Kidney (tissue), 14 donors: ENCODE measurements around the gene DNAJB2. TPM values are rescaled to one million over a fixed set of nuclear protein-coding genes. Genes with fewer than 3 reads are reported as not detected.
"Not testable (repeated sequence)": the region's sequence is repeated elsewhere in the genome, so short reads cannot be mapped to it uniquely, and the experiment has no call there.

Source experiments
- DNase-seq, 5 donors: peaks; one replicate each; pipeline ENCODE4 v3.0.0-alpha.2; 2013 to 2020
- FAIRE-seq: peaks from 2 replicates; lab custom pipeline; 2012; peaks lifted over from hg19 to GRCh38; lab: Jason Lieb, UNC
- H3K27ac ChIP-seq, 2 donors: one replicate each; pipeline ENCODE4 v1.7.0; 2013; ENCODE audit warnings: low read depth in 2 of 2, low read length in 2 of 2, inconsistent platforms in 1 of 2
- H3K27me3 ChIP-seq: one replicate; pipeline ENCODE4 v1.7.1; 2013; ENCODE audit warnings: low read length, inconsistent platforms; ENCODE audit not compliant: control insufficient read depth, insufficient read depth
- H3K36me3 ChIP-seq, 3 donors: one replicate each; pipeline versions ENCODE4 v1.7.0 to v1.7.1; 2013; ENCODE audit warnings: low read length in 3 of 3, control low read depth in 1 of 3, inconsistent platforms in 1 of 3; ENCODE audit not compliant: insufficient read depth in 3 of 3, control insufficient read depth in 2 of 3
- H3K4me1 ChIP-seq, 3 donors: one replicate each; pipeline versions ENCODE4 v1.7.0 to v1.7.1; 2013; ENCODE audit warnings: low read length in 3 of 3, inconsistent platforms in 1 of 3, low read depth in 1 of 3; ENCODE audit not compliant: control insufficient read depth in 2 of 3, insufficient read depth in 2 of 3
- H3K4me3 ChIP-seq, 3 donors: one replicate each; pipeline versions ENCODE4 v1.7.0 to v1.8.1; 2013; ENCODE audit warnings: low read length in 3 of 3, control low read depth in 1 of 3, inconsistent platforms in 1 of 3
- H3K9ac ChIP-seq, 3 donors: one replicate each; pipeline versions ENCODE4 v1.7.0 to v1.7.1; 2013; ENCODE audit warnings: low read length in 3 of 3, control low read depth in 1 of 3, inconsistent platforms in 1 of 3
- H3K9me3 ChIP-seq, 3 donors: one replicate each; pipeline versions ENCODE4 v1.7.0 to v1.7.1; 2013; ENCODE audit warnings: low read length in 3 of 3, control low read depth in 1 of 3, inconsistent platforms in 1 of 3; ENCODE audit not compliant: control insufficient read depth in 2 of 3, insufficient read depth in 1 of 3
- intact Hi-C: fragments of 100-400 bp; cut with DNase I; formaldehyde crosslinking; loops from one replicate; pipeline ENCODE4 v1.11.1; 2022
- polyA plus RNA-seq: library from polyadenylated mRNA; stranded (reverse); fragments of 350-450 nt; fragmentation: Illumina TruSeq; extraction: RNeasy Lipid Tissue Mini Kit (QIAGEN cat#74804); gene quantifications from one replicate; pipeline ENCODE4 v1.2.3, GENCODE V29; 2014; ENCODE audit warnings: low read depth, low replicate concordance; ENCODE audit not compliant: insufficient read depth
- total RNA-seq: library from RNA; stranded (reverse); fragmentation: NEBNext Ultra II Directional; extraction: Animal tissue kit (Norgen Biotek cat#: 25700); gene quantifications from one replicate; pipeline ENCODE4 v1.2.1, GENCODE V29; 2021
- TF ChIP-seq, protein P1 (sequence below): IDR thresholded peaks from 3 replicates; pipeline ENCODE4 v1.5.1; 2012; ENCODE audit warnings: mild to moderate bottlenecking, moderate library complexity, borderline replicate concordance; ENCODE audit not compliant: insufficient read depth; ENCODE audit errors: extremely low read depth
- donor health status: control.
- donor health status: control.
- donor health status: control.
- donor health status: control.
- donor health status: control.
- donor health status: DM: yes; HTN: yes; CAD: no.
- donor health status: Normal renal cell carcinoma (clear cell type).

Gene DNAJB2
- total and polyA plus RNA-seq, 2 donors from 2014 or later: 94.3 to 128 TPM

DNA sequence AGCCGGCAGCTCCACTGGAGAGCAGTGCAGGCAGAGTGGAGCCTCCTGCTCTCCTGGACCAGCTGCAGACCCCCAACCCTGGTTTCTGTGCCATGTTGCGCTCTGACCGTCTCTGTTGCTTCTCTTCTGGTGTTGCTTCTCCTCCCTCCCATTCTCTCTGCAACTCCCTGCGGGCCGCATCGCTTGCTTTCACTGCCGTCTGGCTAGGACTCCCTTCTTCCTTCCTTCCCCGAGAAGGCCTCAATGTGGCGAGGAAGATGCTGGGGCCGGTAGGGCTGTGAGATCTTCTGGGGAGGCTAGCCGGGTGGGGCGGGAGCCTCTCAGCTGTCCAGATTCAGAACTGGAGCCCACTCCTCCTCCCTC is 6.2 kb downstream of the DNAJB2 start:
- DNase-seq (peak in 1 of 5 donors; percentile 51), FAIRE-seq (no peak)
- Histone ChIP-seq H3K36me3 (peaks cover 0 to 15% (median 9%) of the 10 kb centered on the region in 3 donors), H3K9me3 (no peaks in the 10 kb centered on the region), H3K9ac (no peak overlapping the region), H3K27ac (no peak overlapping the region), H3K27me3 (no peaks in the 10 kb centered on the region), H3K4me1 (peaks cover 0 to 6% (median 0%) of the 10 kb centered on the region in 3 donors), H3K4me3 (no peak overlapping the region)
- intact Hi-C loops: loop anchor here (10.0 kb wide), 1 partner anchor 121 kb away; the partner anchor contains the start of gene NHEJ1
- TF ChIP-seq, protein P1, sequence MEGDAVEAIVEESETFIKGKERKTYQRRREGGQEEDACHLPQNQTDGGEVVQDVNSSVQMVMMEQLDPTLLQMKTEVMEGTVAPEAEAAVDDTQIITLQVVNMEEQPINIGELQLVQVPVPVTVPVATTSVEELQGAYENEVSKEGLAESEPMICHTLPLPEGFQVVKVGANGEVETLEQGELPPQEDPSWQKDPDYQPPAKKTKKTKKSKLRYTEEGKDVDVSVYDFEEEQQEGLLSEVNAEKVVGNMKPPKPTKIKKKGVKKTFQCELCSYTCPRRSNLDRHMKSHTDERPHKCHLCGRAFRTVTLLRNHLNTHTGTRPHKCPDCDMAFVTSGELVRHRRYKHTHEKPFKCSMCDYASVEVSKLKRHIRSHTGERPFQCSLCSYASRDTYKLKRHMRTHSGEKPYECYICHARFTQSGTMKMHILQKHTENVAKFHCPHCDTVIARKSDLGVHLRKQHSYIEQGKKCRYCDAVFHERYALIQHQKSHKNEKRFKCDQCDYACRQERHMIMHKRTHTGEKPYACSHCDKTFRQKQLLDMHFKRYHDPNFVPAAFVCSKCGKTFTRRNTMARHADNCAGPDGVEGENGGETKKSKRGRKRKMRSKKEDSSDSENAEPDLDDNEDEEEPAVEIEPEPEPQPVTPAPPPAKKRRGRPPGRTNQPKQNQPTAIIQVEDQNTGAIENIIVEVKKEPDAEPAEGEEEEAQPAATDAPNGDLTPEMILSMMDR: no peak

DNA sequence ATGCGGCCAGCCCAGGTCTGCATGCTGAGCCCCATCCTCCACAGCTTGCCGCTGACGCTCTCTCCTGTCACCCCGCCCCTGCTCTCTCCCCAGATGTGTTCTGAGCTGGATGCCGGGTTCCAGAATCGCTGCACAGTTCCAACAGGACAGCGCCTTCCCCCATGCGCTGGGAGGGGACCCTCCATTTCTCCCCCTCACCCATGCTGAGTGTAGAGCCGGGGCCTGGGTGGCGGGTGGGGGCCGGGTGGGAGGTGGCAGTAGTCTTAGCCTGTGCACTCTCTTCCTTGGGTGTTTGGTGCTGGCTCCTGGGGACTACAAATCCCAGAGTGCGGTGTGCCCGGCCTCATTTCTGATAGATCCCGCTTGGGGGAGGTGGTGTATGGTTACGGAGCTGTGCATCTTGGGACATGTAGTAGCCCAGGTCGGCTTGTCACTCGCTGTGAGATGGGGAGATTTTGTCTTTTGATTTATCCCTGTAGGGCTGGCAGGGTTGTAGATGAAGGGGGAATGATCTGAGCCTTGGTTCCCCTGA is 6.8 kb downstream of the DNAJB2 start:
- TF ChIP-seq, protein P1: no peak
- Histone ChIP-seq H3K36me3 (peaks cover 0 to 15% (median 9%) of the 10 kb centered on the region in 3 donors), H3K9me3 (no peaks in the 10 kb centered on the region), H3K27ac (no peak overlapping the region), H3K4me3 (no peak overlapping the region), H3K4me1 (peaks cover 0 to 6% (median 0%) of the 10 kb centered on the region in 3 donors), H3K27me3 (no peaks in the 10 kb centered on the region), H3K9ac (no peak overlapping the region)
- intact Hi-C loops: loop anchor here (10.0 kb wide), 1 partner anchor 121 kb away; the partner anchor contains the start of gene NHEJ1
- FAIRE-seq (no peak), DNase-seq (peak in 4 of 5 donors; percentile 72 to 85 (median 77))

DNA sequence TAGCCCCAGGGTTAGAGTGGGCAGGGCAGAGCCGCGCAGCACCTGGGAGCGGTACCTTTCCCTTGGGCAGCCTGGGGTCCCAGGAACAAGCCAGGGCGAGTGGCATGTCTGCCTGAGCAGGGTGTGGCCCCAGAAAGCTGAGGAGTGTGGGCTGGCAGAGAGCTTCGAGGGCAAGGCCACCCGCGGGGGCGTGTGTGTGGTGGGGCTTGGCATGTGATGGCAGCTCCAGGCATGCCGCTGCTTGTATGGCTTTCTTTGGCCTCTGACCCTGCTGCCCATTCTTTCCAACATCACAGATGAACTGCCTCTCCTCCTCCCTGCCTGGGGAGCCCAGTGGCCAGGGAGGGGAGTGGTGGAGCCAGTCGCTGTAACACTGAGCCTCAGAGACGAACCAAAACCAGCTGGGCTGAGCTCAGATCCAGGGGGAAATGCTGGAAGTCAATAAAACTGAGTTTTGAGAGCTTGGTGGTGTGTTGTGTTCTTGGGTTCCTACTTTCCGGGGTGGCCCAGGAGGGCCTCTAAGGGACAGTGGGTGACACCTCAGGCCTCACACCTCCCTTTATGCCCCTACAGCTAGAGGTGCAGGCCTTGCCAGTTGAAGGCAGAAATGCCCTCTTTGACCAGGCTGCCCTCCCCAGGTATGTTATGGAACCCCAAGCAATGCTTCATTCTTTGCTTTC is 7.4 kb downstream of the DNAJB2 start:
- DNase-seq (peak in 2 of 5 donors; percentile 25 to 72), FAIRE-seq (no peak)
- no peak overlapping the region for H3K9ac ChIP-seq
- H3K27ac ChIP-seq: no peak overlapping the region
- no peaks in the 10 kb centered on the region for H3K9me3 ChIP-seq
- TF ChIP-seq, protein P1: no peak
- no peaks in the 10 kb centered on the region for H3K27me3 ChIP-seq
- no peak overlapping the region for H3K4me3 ChIP-seq
- peaks cover 0 to 6% (median 0%) of the 10 kb centered on the region in 3 donors for H3K4me1 ChIP-seq
- H3K36me3 ChIP-seq: peaks cover 0 to 10% (median 7%) of the 10 kb centered on the region in 3 donors
- intact Hi-C loops: loop anchor here (10.0 kb wide), 1 partner anchor 122 kb away; the partner anchor contains the start of gene NHEJ1

DNA sequence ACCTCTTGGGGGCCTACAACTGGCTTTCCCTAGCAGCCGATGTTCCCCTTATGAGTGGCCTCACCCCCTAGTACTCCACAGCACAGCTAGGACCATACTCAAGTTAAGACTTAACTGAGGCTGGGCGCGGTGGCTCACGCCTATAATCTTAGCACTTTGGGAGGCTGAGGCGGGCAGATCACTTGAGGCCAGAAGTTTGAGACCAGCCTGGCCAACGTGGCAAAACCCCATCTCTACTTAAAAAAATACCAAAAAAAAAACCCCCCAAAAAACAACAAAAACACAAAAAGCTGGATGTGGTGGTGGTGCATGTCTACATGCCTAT is 7.9 kb downstream of the DNAJB2 start:
- H3K27me3 ChIP-seq, H3K4me1 ChIP-seq, H3K36me3 ChIP-seq, H3K9ac ChIP-seq, H3K4me3 ChIP-seq, H3K27ac ChIP-seq, FAIRE-seq, H3K9me3 ChIP-seq: not testable (repeated sequence)
- DNase-seq: peak in 1 of 5 donors; percentile 41
- intact Hi-C loops: loop anchor here (10.0 kb wide), 1 partner anchor 122 kb away; the partner anchor contains the start of gene NHEJ1
